Epithelial cell of proximal tubule (primary cell): ENCODE data around the gene FGF1. TPM values are rescaled to one million over a fixed set of nuclear protein-coding genes. Genes with fewer than 3 reads are reported as not detected.
A peak's percentile ranks its signal among the peaks of the same experiment; 100 is the strongest.

Source experiments
- DNase-seq: peaks from one replicate; pipeline ENCODE4 v3.0.0-alpha.2; 2011; ENCODE audit warnings: low read depth
- H3K4me3 ChIP-seq: 2 replicates; pipeline ENCODE4 v1.5.1; 2011; ENCODE audit warnings: low read depth, mild to moderate bottlenecking, low read length
- total RNA-seq: library from RNA; depleted of rRNA; stranded (reverse); fragments of >200 nt; gene quantifications from 2 replicates; pipeline ENCODE4 v1.2.3, GENCODE V29; 2015
- TF ChIP-seq, protein P1 (sequence below): conservative IDR thresholded peaks from 2 replicates; pipeline ENCODE4 v1.5.1; 2012; ENCODE audit warnings: low read depth, mild to moderate bottlenecking, low read length

The FGF1 gene
- total RNA-seq, 1 donor from 2014 or later: 1.2 TPM

DNA sequence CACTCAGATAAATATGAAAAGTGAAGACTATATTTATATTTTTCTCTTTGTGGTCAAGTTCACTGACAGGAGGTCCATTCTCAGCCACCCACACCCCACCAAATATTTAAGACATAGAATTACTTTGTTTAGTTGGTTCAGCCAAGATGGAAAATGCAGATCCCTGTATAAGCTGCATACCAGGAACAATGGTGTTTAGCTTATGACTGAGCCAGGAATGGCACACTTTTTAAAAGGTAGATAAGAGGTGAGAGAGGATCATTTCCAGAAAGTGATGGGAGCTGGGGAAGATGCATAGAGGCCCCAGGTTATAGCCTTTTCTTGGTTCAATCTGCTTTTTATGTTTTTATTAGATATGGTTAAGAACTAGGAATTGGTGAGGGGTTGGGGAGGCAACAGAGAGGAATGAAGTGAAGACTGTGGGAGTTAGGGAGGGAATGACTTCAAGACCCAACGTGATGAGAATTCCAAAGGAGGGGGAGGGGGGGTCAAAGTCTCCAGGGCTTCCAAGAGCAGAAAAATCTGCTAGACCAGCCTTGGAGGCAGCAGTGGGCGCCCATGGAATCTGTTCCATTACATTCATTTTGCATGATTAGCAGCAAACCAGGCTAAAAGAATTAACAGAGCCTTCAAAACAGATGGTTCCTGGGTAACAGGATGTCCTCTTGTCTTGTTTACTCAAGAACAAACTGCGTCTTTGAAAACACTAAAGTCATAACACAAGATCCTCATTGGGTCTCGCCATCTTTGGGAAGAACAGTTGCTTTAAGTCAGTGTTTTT, 95.2 kb downstream of the FGF1 start:
- no peak for DNase-seq
- no peak overlapping the region for H3K4me3 ChIP-seq
- TF ChIP-seq, protein P1, sequence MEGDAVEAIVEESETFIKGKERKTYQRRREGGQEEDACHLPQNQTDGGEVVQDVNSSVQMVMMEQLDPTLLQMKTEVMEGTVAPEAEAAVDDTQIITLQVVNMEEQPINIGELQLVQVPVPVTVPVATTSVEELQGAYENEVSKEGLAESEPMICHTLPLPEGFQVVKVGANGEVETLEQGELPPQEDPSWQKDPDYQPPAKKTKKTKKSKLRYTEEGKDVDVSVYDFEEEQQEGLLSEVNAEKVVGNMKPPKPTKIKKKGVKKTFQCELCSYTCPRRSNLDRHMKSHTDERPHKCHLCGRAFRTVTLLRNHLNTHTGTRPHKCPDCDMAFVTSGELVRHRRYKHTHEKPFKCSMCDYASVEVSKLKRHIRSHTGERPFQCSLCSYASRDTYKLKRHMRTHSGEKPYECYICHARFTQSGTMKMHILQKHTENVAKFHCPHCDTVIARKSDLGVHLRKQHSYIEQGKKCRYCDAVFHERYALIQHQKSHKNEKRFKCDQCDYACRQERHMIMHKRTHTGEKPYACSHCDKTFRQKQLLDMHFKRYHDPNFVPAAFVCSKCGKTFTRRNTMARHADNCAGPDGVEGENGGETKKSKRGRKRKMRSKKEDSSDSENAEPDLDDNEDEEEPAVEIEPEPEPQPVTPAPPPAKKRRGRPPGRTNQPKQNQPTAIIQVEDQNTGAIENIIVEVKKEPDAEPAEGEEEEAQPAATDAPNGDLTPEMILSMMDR: no peak

DNA sequence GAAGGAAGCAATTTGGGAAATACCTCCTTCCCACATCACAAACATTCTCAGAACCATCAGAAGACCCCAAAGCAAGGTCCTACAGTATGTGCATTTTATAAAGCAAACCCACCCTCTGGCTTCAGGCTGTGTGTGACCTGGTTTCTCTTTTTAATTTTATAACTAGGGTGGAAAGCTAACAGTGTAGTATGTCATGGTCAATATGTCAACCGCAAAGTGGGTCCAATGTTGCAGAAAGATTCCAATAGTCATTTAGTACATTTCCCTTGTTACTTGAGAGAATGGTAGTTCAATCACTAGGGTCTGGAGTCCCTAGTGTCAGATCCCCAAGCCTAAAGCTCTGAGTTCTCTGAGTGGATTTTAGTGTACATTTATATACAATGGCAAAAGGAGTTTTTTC, 96.2 kb downstream of the FGF1 start:
- DNase-seq: no peak
- TF ChIP-seq, protein P1: no peak

DNA sequence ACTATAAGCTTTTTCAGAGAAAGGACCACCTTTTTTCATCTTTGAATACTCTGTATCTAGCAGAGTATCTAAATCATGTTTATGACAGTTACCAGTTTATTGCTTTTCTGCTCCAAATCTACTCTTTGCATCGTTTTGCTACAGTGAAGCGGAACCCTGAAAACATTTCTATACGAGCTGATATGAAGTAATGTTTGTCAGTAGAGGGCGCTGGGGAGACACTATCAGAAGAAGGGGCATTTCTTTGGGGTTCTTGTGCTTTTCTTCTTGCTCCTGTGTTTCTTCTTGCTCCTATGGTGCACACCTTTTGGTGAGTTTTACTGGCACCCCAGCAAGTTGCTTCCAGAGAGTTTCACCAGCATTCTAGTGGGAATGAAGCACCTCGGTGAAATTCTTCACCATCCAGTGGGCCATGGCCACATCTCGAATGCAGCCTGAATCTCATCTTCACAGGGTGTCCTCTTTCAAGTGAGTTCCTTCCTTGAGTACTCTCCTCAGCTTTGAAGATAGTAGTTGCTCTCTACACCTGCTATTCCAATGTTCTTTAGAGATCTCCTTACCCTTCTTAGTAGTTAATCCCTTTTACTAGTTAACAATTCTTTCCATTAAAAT, 98.4 kb downstream of the FGF1 start:
- DNase-seq: no peak

More for the DNA sequence above, 96.2 kb downstream of the FGF1 start:
- no peak overlapping the region for H3K4me3 ChIP-seq

DNA sequence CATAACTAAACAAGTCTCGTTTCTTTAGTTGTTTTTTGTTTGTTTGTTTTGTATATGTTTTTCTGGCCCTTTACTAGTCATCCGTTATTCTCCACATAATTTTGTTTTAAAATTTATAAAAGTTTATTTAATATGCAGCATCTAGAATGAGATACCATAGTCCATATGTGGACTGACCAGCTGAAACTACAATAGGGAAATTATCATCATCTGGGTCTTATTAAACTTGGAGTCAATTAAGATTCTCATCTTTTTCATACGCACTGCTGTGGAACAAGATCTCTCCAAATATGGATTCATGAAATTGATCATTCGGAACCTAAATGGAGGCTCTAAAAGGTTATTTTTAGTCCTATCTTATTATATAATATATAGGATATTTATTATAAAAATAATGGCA, 99.3 kb downstream of the FGF1 start:
- TF ChIP-seq, protein P1: no peak
- no peak overlapping the region for H3K4me3 ChIP-seq
- DNase-seq: no peak

More for the DNA sequence above, 98.4 kb downstream of the FGF1 start:
- TF ChIP-seq, protein P1: peak; percentile 71
- no peak overlapping the region for H3K4me3 ChIP-seq

DNA sequence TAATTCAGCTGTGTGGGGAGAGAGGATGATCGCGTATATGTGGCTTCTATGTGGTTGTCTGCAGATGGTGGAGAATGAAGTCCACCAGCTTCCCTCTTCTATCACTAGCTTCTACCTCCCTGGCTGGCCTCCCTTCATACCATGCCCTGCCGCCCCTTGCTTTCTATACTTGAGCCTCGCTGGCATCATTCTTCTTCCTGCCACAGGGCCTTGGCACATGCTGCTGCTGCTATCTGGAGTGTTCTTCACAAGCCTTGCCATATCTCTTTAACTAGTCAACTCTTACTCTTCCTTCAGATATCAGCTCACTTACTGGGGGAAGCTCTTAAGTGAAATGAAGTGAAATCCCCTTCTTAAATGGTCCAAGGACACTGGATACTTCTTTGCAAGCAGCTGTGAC, 100.4 kb downstream of the FGF1 start:
- DNase-seq: no peak
- no peak overlapping the region for H3K4me3 ChIP-seq
- TF ChIP-seq, protein P1: no peak

DNA sequence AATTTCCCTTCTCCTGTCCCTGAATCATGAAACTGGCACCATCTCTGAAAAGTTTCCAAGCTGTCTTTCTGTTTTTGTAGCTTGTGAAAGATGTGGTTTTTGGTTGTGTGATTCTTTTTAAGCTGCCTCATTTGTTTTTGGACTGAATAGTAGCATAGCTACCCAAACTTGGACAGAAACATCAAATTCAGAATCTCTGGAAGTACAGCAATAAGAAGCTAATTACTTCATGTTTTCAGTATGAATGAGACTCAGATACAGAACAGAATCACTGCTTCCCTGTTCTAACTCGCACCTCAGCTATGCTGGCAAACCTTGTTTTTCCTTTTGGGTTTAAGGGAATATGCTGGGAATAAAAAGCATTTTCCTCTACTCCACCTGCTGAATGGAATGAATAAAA, 101.0 kb downstream of the FGF1 start:
- H3K4me3 ChIP-seq: no peak overlapping the region
- no peak for DNase-seq
- TF ChIP-seq, protein P1: no peak
